NCI-H2171 (cell line): Measurements from ENCODE around the gene ADGRV1.
"Not testable (repeated sequence)": the region's sequence is repeated elsewhere in the genome, so short reads cannot be mapped to it uniquely, and the experiment has no call there.

Experiments
- DNase-seq: peaks from one replicate; lab custom pipeline; 2025; lab: John Stamatoyannopoulos, UW

Gene ADGRV1

GRCh38 chr5:90997082-90997481 is 438.5 kb downstream of the ADGRV1 start:
- DNase-seq, result no peak

DNA sequence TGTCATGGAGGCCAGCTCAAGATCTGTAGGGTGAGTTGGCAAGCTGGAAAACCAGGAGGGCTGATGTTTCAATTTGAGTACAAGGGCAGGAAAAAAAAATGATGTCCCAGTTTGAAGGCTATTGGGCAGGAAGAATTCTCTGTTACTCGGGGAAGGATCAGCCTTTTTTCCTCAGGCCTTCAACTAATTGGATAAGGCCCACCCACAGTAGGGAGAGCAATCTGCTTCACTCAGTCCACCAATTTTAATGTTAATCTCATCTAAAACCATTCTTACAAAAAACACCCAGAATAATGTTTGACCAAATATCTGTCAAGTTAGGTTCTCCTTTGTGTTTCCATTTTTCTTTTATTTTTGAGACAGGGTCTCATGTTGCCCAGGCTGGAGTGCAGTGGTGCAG is 442.1 kb downstream of the ADGRV1 start:
- no peak for DNase-seq

DNA sequence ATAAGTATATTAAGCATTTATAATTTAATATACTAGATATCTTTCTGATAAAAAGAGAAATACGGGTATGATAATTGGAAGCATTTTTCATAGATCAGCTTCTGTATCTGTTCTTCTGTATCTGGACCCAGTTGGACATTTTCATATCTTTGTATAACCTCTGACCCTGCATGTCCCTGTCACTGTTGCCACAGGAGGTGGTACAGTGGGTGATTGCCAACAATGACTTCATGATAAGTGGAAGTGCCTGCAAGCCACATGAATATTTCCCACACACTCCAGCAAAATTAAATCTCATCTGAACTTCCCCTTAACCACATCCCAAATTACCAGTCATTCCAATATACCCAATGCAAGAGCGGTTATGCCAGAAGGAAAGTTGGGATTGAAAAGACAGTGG is 448.1 kb downstream of the ADGRV1 start:
- no peak for DNase-seq

DNA sequence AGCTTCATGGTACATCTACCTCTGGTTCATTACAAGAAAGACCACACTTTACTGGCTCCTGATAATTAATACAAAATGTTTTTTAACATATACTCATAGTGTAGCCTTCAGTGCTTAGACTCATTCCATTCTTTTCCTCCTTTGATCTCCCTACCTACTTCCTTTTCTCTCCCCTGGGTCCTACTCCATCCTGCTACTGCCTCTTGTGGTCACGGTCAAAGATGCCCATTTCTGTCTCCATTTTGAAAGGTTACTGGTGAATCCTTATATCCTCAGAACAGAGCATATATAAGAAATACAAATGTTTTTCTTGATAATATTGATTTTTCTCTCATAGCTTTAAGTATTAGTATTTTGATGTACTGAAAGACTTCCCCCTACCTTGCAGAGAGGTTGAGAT is 448.7 kb downstream of the ADGRV1 start:
- DNase-seq, result no peak

GRCh38 chr5:91007780-91008402 is 449.3 kb downstream of the ADGRV1 start:
- no peak for DNase-seq

DNA sequence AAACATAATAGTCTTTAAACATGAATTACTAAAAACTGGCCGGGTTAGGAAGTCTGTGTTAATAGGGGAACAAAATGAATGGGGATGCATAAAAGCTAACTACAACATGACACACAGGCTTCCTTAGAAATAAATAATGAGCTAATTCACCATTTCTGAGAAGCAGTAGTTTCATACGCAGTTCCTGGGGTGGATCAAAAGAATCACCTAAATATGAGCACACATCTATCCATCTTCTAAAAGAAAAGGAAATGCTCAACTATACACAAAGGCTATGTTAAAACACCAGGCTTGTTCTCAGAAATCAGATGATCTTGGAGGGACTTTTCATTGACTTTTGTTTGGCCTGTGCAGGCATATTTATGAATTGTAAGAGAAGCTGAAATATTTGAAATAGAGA is 451.5 kb downstream of the ADGRV1 start:
- DNase-seq, result no peak

DNA sequence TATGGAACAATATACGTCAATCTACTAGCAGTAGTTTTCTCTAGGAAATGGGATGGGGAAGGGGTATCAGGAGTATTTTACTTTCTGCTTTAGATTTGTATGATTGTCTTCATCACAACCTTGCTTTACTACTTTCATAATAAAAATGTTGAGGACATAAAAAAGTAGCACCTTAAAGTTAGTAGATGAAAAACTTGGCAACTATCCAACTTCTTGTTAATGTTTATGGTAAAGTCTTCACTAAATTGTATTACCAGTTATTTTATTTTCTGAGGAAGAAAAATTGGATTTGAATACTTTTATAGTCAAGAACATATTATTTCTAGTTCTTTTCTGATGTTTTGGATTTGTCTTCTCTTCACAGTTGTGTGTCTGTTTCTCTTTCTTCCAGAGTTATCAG is 452.4 kb downstream of the ADGRV1 start:
- no peak for DNase-seq

GRCh38 chr5:91012867-91013266 is 454.3 kb downstream of the ADGRV1 start:
- not testable (repeated sequence) for DNase-seq

DNA sequence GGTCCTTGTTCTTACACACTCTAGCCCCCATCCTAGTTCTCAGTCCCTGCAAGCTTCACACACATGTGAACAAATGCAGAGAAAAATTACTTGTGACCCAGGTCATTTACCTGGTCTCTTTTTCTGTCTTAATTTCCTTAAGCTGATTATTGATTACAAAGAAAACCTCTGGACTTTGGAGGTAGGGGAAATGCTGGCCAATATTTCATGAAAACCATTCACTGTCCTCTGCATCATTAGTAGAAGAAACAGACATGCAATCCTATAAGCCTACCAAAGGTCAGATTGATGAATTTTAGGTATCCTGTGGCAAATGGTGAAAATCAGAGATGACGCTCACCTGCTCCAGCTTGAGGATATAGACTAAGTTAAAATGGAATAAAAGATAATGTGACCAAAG is 457.7 kb downstream of the ADGRV1 start:
- no peak for DNase-seq

GRCh38 chr5:91016954-91017700 is 458.5 kb downstream of the ADGRV1 start:
- no peak for DNase-seq

- DNase-seq, result no peak
Observed at GRCh38 chr5:91018200-91018599, 459.6 kb downstream of the ADGRV1 start.

GRCh38 chr5:91018712-91019371 is 460.2 kb downstream of the ADGRV1 start:
- no peak for DNase-seq

- no peak for DNase-seq
Observed at GRCh38 chr5:91020065-91020800, 461.6 kb downstream of the ADGRV1 start.

DNA sequence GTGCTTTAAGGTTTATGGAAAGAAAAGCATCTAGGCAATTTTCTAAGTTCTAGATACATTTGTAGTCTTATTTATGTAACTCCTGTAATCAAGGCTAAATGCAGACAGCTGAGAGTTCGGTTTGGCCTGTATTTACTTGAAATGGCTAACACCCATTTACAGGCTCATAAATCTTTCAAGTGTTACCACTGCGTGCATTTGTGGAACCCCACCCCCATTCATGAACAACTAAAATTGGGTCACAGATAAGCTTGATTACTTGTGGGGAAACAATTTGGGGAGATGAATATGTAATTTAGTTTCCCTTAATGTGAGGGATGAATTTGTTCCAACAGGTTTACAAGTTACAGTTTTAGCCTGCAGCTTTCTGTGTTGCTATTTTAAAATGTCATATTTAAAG is 463.9 kb downstream of the ADGRV1 start:
- no peak for DNase-seq

DNA sequence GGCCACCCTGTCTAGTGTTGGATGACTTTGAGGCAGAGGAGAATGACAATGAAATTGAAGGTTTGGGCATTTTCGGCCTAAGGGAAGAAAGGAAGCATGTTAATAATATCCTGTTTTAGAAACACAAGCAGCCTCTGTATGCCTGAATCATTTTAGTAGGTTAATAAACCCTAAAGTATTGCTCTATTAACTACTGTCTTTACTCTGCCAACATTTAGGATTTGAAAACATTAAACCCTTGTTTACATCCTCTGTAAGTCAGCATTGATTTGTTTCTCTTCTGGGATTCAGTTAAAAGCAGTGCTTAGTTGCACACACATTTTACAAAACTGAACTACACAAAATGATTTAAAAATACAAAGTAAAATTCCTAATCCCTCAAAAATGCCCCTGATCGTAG is 465.6 kb downstream of the ADGRV1 start:
- DNase-seq, result no peak

GRCh38 chr5:91024727-91025126 is 466.1 kb downstream of the ADGRV1 start:
- no peak for DNase-seq

- DNase-seq, result no peak
Observed at GRCh38 chr5:91025449-91025848, 466.9 kb downstream of the ADGRV1 start.

GRCh38 chr5:91025956-91026355 is 467.4 kb downstream of the ADGRV1 start:
- no peak for DNase-seq

DNA sequence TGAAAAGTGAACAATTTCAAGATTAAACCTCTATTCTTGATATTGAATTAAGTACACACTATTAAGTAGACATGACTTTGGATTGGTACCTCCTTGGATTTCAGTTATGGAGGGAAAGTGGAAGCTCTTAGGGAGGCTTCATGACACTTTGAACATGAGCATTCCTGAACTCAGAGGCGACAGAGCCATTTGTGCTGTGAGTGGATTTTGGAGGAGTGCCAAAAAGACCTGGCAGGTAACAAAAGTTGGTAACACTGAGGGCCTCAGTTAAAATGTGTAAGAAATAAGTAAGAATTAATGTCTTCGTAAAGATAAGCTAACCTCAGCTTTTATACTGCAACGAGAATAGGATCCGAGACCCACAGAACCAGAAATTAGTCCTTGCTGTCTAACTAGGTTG is 467.9 kb downstream of the ADGRV1 start:
- no peak for DNase-seq

DNA sequence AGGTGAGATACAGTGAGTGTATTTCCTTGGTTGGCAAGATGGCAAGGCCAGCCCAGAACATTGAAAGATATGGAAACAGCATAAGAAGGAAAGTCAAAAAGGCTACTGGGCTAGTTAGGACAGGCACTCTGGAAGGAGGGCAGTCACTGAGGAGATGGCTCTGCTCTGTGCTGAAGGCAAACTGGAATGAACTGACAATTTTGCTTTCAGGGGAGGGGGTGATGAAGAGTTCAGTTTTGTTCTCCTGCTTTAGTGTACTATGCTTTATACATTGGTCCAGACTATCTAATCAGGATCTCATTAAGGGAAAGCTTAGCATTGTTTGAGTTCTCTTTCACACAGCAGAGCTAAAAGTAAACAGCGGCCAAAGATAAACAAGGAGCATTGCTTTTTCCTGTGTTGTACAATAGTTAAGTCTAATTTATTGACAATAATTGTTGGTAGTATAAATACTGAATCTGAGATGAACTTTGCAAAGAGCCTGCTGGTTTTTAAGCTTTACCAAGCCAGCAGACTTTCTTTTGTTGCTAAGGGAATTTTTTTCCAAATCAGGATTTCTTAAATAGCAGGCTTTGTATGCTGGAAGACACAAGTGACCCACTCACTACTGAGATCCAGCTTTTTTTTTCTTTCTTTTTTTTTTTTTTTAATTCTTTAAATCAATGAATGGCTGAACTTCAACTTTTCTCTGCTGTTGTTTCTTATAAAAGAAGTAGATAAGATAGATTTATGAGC is 469.0 kb downstream of the ADGRV1 start:
- DNase-seq, result no peak

DNA sequence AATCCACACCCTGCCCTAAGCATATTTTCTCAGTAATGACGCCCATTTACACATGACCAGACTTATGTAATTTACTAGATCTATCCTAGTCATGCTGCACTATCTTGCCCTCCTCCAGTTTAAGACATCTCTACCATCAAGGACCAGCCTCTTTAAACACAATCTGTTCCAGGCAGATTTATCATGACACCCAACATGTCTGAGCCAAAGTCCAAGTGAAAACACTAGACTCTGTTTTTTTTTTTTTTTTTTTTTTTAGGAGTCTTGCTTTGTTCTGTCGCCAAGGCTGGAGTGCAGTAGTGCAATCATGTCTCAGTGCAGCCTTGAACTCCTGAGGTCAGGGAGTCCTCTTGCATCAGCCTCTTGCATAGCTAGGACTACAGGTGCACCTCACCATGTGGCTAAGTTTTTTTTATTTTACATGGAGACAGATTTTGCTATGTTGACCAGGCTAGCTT is 469.9 kb downstream of the ADGRV1 start:
- DNase-seq, result no peak
